Peyer's patch (tissue), 4 donors: Measurements from ENCODE around the gene PAFAH1B2.

Source experiments
- CTCF ChIP-seq, 6 experiments: fragments of 450-650 bp in 4 of 6; fragments of 200-600 bp in 2 of 6; sonication (generic) in 1 of 6; IDR thresholded peaks; one replicate each; pipeline ENCODE4 v1.5.1; 2017 to 2019; ENCODE audit warnings: antibody characterized with exemption in 6 of 6, mild to moderate bottlenecking in 3 of 6, moderate library complexity in 1 of 6
- POLR2A ChIP-seq, 2 donors: fragments of 450-650 bp; IDR thresholded peaks; one replicate each; pipeline ENCODE4 v1.5.1; 2017; ENCODE audit warnings: antibody characterized with exemption in 2 of 2, mild to moderate bottlenecking in 2 of 2, moderate library complexity in 2 of 2

GRCh38 chr11:117117681-117118080 lies 26.4 kb upstream of the PAFAH1B2 start:
- no peak for TF ChIP-seq POLR2A (IDR thresholded peaks at IDR 0.05)
- TF ChIP-seq CTCF (IDR thresholded peaks at IDR 0.05): no peak
